Measurements from ENCODE around the gene VSIR.

Gene VSIR

GRCh38 chr10:71746344-71747037 is 26.8 kb downstream of the VSIR start:
- no peak for DNase-seq

- no peak for DNase-seq
Measured at GRCh38 chr10:71745664-71746250, 27.6 kb downstream of the VSIR start.

- no peak for DNase-seq
Measured at GRCh38 chr10:71744897-71745663, 28.2 kb downstream of the VSIR start.

- no peak for DNase-seq
Measured at GRCh38 chr10:71743866-71744265, 29.5 kb downstream of the VSIR start.

- DNase-seq: no peak
Measured at GRCh38 chr10:71743089-71743838, 30.1 kb downstream of the VSIR start.

GRCh38 chr10:71742301-71743088 is 30.8 kb downstream of the VSIR start:
- DNase-seq: no peak

GRCh38 chr10:71741671-71742070 is 31.6 kb downstream of the VSIR start:
- DNase-seq: no peak

- DNase-seq: no peak
Measured at GRCh38 chr10:71741029-71741428, 32.3 kb downstream of the VSIR start.

GRCh38 chr10:71740069-71740653 is 33.2 kb downstream of the VSIR start:
- no peak for DNase-seq

GRCh38 chr10:71739358-71739900 is 33.9 kb downstream of the VSIR start:
- DNase-seq: no peak

- DNase-seq: no peak
Measured at GRCh38 chr10:71737834-71738197, 35.5 kb downstream of the VSIR start.

- peak in 1 of 2 experiments; percentile 58 for DNase-seq
Measured at GRCh38 chr10:71737001-71737833, 36.1 kb downstream of the VSIR start.

GRCh38 chr10:71736570-71736952 is 36.8 kb downstream of the VSIR start:
- peak in 1 of 2 experiments; percentile 2 for DNase-seq

- no peak for DNase-seq
Measured at GRCh38 chr10:71735709-71736569, 37.4 kb downstream of the VSIR start.

GRCh38 chr10:71734797-71735196 is 38.5 kb downstream of the VSIR start:
- no peak for DNase-seq

- no peak for DNase-seq
Measured at GRCh38 chr10:71731791-71732190, 41.5 kb downstream of the VSIR start.

- no peak for DNase-seq
Measured at GRCh38 chr10:71729161-71729636, 44.1 kb downstream of the VSIR start.

GRCh38 chr10:71727738-71728737 is 45.3 kb downstream of the VSIR start:
- peak in 1 of 2 experiments; percentile 44 for DNase-seq
